Osteocyte (in vitro differentiated cells): ENCODE results near the gene SCRT2. TPM values are rescaled to one million over a fixed set of nuclear protein-coding genes. Genes with fewer than 3 reads are reported as not detected.

Source experiments
- DNase-seq: peaks from one replicate; pipeline ENCODE4 v3.0.0; 2021; ENCODE audit warnings: mixed read lengths; ENCODE audit not compliant: unreplicated experiment; ENCODE audit errors: extremely low spot score
- H3K27ac Mint-ChIP-seq: one replicate; pipeline ENCODE4 v1.8.0; 2021; ENCODE audit warnings: mild to moderate bottlenecking, mixed read lengths; ENCODE audit not compliant: unreplicated experiment
- H3K27me3 Mint-ChIP-seq: one replicate; pipeline ENCODE4 v1.8.0; 2021; ENCODE audit warnings: mixed read lengths; ENCODE audit not compliant: unreplicated experiment
- H3K36me3 Mint-ChIP-seq: one replicate; pipeline ENCODE4 v1.8.0; 2021; ENCODE audit warnings: mixed read lengths; ENCODE audit not compliant: unreplicated experiment
- H3K4me1 Mint-ChIP-seq: one replicate; pipeline ENCODE4 v1.8.0; 2021; ENCODE audit warnings: mixed read lengths; ENCODE audit not compliant: unreplicated experiment
- H3K4me3 Mint-ChIP-seq: one replicate; pipeline ENCODE4 v1.8.0; 2021; ENCODE audit warnings: mild to moderate bottlenecking, moderate library complexity, mixed read lengths; ENCODE audit not compliant: unreplicated experiment
- H3K9me3 Mint-ChIP-seq: one replicate; pipeline ENCODE4 v1.8.0; 2021; ENCODE audit warnings: mixed read lengths; ENCODE audit not compliant: unreplicated experiment
- CTCF ChIP-seq: fragments of 200-600 bp; sonication (generic); IDR thresholded peaks from 2 replicates; pipeline ENCODE4 v1.5.0; 2021; ENCODE audit warnings: antibody characterized with exemption, mild to moderate bottlenecking, moderate library complexity
- total RNA-seq: library from RNA; stranded (reverse); gene quantifications from 2 replicates; pipeline ENCODE4 v1.2.1, GENCODE V29; 2021

Gene SCRT2
- total RNA-seq, 1 donor from 2014 or later = not detected

- peaks cover 38% of the 10 kb centered on the region for H3K27me3 Mint-ChIP-seq
- H3K9me3 Mint-ChIP-seq = no peaks in the 10 kb centered on the region
- no peaks in the 10 kb centered on the region for H3K36me3 Mint-ChIP-seq
- DNase-seq = no peak
- no peak overlapping the region for H3K4me3 Mint-ChIP-seq
- H3K27ac Mint-ChIP-seq = no peak overlapping the region
- no peaks in the 10 kb centered on the region for H3K4me1 Mint-ChIP-seq
- no peak for TF ChIP-seq CTCF
Observed at GRCh38 chr20:688809-689212, 13.2 kb upstream of the SCRT2 start.

DNA sequence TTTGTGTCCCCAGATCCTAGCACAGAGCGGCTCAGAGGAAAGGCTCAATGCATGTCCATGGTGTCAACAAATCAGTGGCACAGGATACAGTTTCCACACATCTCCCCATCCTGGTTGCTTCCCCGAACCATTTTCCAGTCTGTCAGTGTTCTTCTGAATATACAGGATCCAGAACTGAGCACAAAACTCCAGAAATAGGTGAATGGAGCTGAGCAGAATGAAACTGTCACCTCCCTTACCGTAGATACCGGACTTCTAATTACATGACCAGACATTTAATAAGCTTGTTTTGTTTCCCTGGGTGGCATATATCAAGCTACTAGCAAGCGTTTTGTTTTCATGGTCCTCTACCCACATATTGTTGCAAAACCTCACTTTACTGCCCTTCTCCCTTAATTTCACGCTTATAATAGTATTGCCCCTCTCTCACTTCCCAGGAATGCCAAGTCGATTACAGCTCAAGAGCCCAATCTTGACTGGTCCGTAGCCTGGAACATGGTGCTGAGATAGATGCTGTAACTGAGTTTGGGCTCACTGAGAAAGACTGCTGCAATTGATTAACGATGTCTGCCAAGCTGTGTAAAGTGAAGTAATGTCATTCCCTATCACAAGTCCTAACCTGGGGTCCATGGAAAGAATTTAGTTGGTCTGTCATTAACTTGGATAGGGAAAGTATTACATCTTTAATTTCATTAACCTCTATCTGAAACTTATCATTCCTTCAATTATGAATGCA, 12.0 kb upstream of the SCRT2 start:
- H3K27me3 Mint-ChIP-seq = peaks cover 35% of the 10 kb centered on the region
- TF ChIP-seq CTCF = no peak
- DNase-seq = no peak

DNA sequence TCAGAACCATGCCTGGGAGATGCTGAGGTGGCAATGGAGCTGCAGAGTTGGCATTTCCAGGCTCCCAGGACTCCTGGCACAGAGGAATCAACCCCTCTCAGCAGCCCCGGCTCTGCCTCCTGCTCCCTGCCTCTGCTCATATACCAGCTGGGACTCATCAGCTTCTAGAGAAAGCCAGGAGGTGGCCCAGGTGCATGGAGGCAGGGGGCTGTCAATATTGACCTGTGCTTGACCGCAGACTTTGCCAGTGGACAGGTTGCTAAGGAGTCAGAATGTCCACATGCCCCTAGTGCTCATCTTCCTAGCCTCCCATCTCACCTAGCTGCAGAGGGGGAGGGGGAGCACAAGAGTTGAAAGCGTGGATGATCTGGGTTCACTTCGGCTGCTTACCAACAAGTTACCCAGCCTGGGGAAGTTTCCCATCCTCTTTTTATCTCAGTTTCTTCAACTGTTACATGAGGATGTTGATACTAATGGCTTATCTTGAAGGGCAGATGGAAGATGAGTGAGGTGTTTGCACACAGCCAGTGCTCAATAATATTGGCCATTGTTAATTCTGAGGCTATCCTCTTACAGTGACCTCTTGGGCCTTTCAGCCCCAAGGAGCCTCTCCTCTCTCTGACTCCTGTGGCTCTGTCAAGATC, 9.2 kb upstream of the SCRT2 start:
- Mint-ChIP-seq H3K27me3 (peaks cover 25% of the 10 kb centered on the region), H3K4me1 (no peaks in the 10 kb centered on the region), H3K27ac (no peak overlapping the region), H3K4me3 (no peak overlapping the region), H3K9me3 (no peaks in the 10 kb centered on the region), H3K36me3 (no peaks in the 10 kb centered on the region)
- no peak for DNase-seq
- no peak for TF ChIP-seq CTCF

More for the DNA sequence above, 12.0 kb upstream of the SCRT2 start:
- no peak overlapping the region for H3K27ac Mint-ChIP-seq
- no peak overlapping the region for H3K4me3 Mint-ChIP-seq
- no peaks in the 10 kb centered on the region for H3K36me3 Mint-ChIP-seq
- no peaks in the 10 kb centered on the region for H3K9me3 Mint-ChIP-seq
- H3K4me1 Mint-ChIP-seq = no peaks in the 10 kb centered on the region

DNA sequence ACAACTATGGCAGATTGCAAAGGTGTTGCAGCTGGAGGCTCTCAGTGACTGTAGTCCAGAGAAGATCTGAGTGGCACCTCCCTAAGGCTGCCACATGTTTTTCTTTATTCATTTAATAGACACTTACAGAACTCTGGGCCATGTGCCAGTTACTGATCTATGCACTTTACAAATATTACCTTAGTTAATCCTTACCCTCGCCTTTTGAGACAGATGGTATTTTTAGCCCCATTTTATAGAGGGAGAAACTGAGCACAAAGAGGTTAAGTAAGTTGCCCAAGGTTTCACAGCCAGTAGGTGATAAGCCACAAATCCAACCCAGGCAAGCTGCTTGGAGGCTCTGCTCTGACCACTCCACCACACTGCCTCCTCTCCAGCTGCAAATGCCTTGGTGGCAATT, 6.5 kb upstream of the SCRT2 start:
- Mint-ChIP-seq H3K27ac (no peak overlapping the region), H3K4me3 (no peak overlapping the region), H3K9me3 (no peaks in the 10 kb centered on the region), H3K27me3 (peaks cover 15% of the 10 kb centered on the region), H3K4me1 (no peaks in the 10 kb centered on the region), H3K36me3 (no peaks in the 10 kb centered on the region)
- DNase-seq = no peak
- TF ChIP-seq CTCF = no peak

DNA sequence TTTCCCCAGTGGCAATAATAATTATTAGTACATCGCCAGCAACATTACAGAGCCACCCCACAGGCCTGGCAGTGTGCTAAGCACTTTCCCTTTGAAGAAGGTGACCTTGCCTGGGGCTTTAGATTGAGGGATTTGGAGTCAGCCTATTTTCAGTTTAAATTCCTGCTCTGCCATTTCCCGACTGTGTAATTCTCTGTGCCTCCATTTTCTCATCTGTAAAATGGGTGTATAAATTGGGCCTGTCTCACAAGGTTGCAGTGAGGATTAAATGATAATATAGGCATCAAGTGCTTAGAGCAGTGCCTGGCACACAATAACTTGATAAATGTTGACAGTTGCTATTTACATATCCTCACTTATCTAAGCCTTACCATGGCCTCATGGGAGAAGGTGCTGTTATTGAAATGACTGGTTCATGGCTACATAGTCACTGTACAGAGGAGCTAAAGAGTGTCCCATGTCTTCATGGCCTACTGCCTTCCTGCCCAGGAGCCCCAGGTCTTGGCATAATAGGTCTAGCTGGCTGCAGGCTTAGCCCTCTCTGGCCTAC, 5.1 kb upstream of the SCRT2 start:
- DNase-seq = no peak
- H3K27me3 Mint-ChIP-seq = peaks cover 19% of the 10 kb centered on the region
- no peak overlapping the region for H3K27ac Mint-ChIP-seq
- no peak for TF ChIP-seq CTCF
- peaks cover 4% of the 10 kb centered on the region for H3K4me1 Mint-ChIP-seq
- no peaks in the 10 kb centered on the region for H3K9me3 Mint-ChIP-seq
- H3K36me3 Mint-ChIP-seq = no peaks in the 10 kb centered on the region
- no peak overlapping the region for H3K4me3 Mint-ChIP-seq
